Neural crest cell (in vitro differentiated cells): ENCODE data around the gene SYT9. TPM values are rescaled to one million over a fixed set of nuclear protein-coding genes. Genes with fewer than 3 reads are reported as not detected.
"Not testable (repeated sequence)": the region's sequence is repeated elsewhere in the genome, so short reads cannot be mapped to it uniquely, and the experiment has no call there.

ENCODE experiments used
- DNase-seq: peaks from one replicate; pipeline ENCODE4 v3.0.0; 2021; ENCODE audit warnings: low read depth, mixed read lengths, low spot score
- H3K27ac Mint-ChIP-seq: one replicate; pipeline ENCODE4 v1.8.0; 2021; ENCODE audit warnings: mild to moderate bottlenecking, mixed read lengths; ENCODE audit not compliant: unreplicated experiment
- H3K27me3 Mint-ChIP-seq: 2 replicates; pipeline ENCODE4 v1.8.0; 2021; ENCODE audit warnings: low read depth, mild to moderate bottlenecking, mixed read lengths
- H3K36me3 Mint-ChIP-seq: 2 replicates; pipeline ENCODE4 v1.8.0; 2021; ENCODE audit warnings: low read depth, mild to moderate bottlenecking, mixed read lengths
- H3K4me1 Mint-ChIP-seq: 2 replicates; pipeline ENCODE4 v1.8.0; 2021; ENCODE audit warnings: mixed read lengths
- H3K4me3 Mint-ChIP-seq: one replicate; pipeline ENCODE4 v1.8.0; 2021; ENCODE audit warnings: mild to moderate bottlenecking, mixed read lengths
- H3K9me3 Mint-ChIP-seq: 2 replicates; pipeline ENCODE4 v1.8.0; 2021; ENCODE audit warnings: mixed read lengths
- CTCF ChIP-seq: fragments of 200-600 bp; sonication (generic); conservative IDR thresholded peaks from 2 replicates; pipeline ENCODE4 v1.5.0; 2021; ENCODE audit warnings: antibody characterized with exemption, mild to moderate bottlenecking
- total RNA-seq: library from RNA; stranded (reverse); gene quantifications from 2 replicates; pipeline ENCODE4 v1.2.1, GENCODE V29; 2021

SYT9 gene
- total RNA-seq, 1 donor from 2014 or later, result 0.72 TPM

GRCh38 chr11:7512525-7513233, 261.0 kb downstream of the SYT9 start:
- no peaks in the 10 kb centered on the region for H3K36me3 Mint-ChIP-seq
- peaks cover 43% of the 10 kb centered on the region for H3K27me3 Mint-ChIP-seq
- peaks cover 26% of the 10 kb centered on the region for H3K4me1 Mint-ChIP-seq
- no peak for TF ChIP-seq CTCF
- no peaks in the 10 kb centered on the region for H3K9me3 Mint-ChIP-seq
- H3K27ac Mint-ChIP-seq, result no peak overlapping the region
- peak overlapping the region; percentile 95 for H3K4me3 Mint-ChIP-seq
- DNase-seq, result peak; percentile 1

- peaks cover 41% of the 10 kb centered on the region for H3K27me3 Mint-ChIP-seq
- peak; percentile 69 for DNase-seq
- no peak within 1 kb of the TSS for H3K27ac Mint-ChIP-seq
- H3K4me1 Mint-ChIP-seq, result peaks cover 26% of the 10 kb centered on the region
- peaks cover 1% of the 10 kb centered on the region for H3K9me3 Mint-ChIP-seq
- peak within 1 kb of the TSS; percentile 95 for H3K4me3 Mint-ChIP-seq
- no peaks in the 10 kb centered on the region for H3K36me3 Mint-ChIP-seq
- TF ChIP-seq CTCF, result peak; percentile 74
These were observed 261.8 kb downstream of the SYT9 start, which contains the start of gene PPFIBP2 for GRCh38 chr11:7513234-7514098. Gene PPFIBP2, plus strand, starts transcription at chr11:7513999. Its CDS starts 35,477 bp downstream, at chr11:7549476.

GRCh38 chr11:7514099-7514591, 262.4 kb downstream of the SYT9 start:
- peak overlapping the region; percentile 78 for H3K4me3 Mint-ChIP-seq
- H3K4me1 Mint-ChIP-seq, result peaks cover 26% of the 10 kb centered on the region
- no peak for TF ChIP-seq CTCF
- peaks cover 43% of the 10 kb centered on the region for H3K27me3 Mint-ChIP-seq
- DNase-seq, result peak; percentile 16
- no peak overlapping the region for H3K27ac Mint-ChIP-seq
- H3K9me3 Mint-ChIP-seq, result peaks cover 3% of the 10 kb centered on the region
- no peaks in the 10 kb centered on the region for H3K36me3 Mint-ChIP-seq

- H3K4me1 Mint-ChIP-seq, result peaks cover 26% of the 10 kb centered on the region
- peaks cover 43% of the 10 kb centered on the region for H3K27me3 Mint-ChIP-seq
- peak overlapping the region; percentile 9 for H3K4me3 Mint-ChIP-seq
- DNase-seq, result no peak
- no peaks in the 10 kb centered on the region for H3K36me3 Mint-ChIP-seq
- H3K27ac Mint-ChIP-seq, result no peak overlapping the region
- peaks cover 3% of the 10 kb centered on the region for H3K9me3 Mint-ChIP-seq
- TF ChIP-seq CTCF, result no peak
These were observed 263.8 kb downstream of the SYT9 start for GRCh38 chr11:7515447-7515886.

GRCh38 chr11:7516475-7516874, 264.8 kb downstream of the SYT9 start:
- Mint-ChIP-seq H3K4me3 (peak overlapping the region; percentile 61), H3K36me3 (no peaks in the 10 kb centered on the region), H3K27ac (no peak overlapping the region), H3K4me1 (peaks cover 22% of the 10 kb centered on the region), H3K9me3 (peaks cover 3% of the 10 kb centered on the region), H3K27me3 (peaks cover 42% of the 10 kb centered on the region)
- no peak for TF ChIP-seq CTCF
- DNase-seq, result no peak

- Mint-ChIP-seq H3K4me1 (peaks cover 12% of the 10 kb centered on the region), H3K27me3 (peaks cover 41% of the 10 kb centered on the region)
- DNase-seq, result not testable (repeated sequence)
These were observed 266.0 kb downstream of the SYT9 start for GRCh38 chr11:7517743-7518142.

More at GRCh38 chr11:7517743-7518142, 266.0 kb downstream of the SYT9 start:
- H3K36me3 Mint-ChIP-seq, H3K9me3 Mint-ChIP-seq, H3K27ac Mint-ChIP-seq, H3K4me3 Mint-ChIP-seq: not testable (repeated sequence)
